Neural cell (in vitro differentiated cells): ENCODE measurements around the gene ALOXE3.

ENCODE experiments used
- EP300 ChIP-seq: fragments of 450-650 bp; conservative IDR thresholded peaks from 2 replicates; pipeline ENCODE4 v1.6.1; 2014; ENCODE audit warnings: antibody characterized with exemption, mild to moderate bottlenecking, moderate library complexity; ENCODE audit not compliant: poor library complexity, severe bottlenecking
- MXI1 ChIP-seq: fragments of 450-650 bp; conservative IDR thresholded peaks from 2 replicates; pipeline ENCODE4 v1.6.1; 2014; ENCODE audit warnings: antibody characterized with exemption, mild to moderate bottlenecking; ENCODE audit not compliant: poor library complexity, severe bottlenecking
- RAD21 ChIP-seq: fragments of 450-650 bp; conservative IDR thresholded peaks from 2 replicates; pipeline ENCODE4 v1.6.1; 2014; ENCODE audit warnings: antibody characterized with exemption, mild to moderate bottlenecking, moderate library complexity
- TF ChIP-seq, protein P1 (sequence below): fragments of 450-650 bp; IDR thresholded peaks from 2 replicates; pipeline ENCODE4 v1.5.1; 2014; ENCODE audit warnings: antibody characterized with exemption, mild to moderate bottlenecking, moderate library complexity; ENCODE audit not compliant: poor library complexity, severe bottlenecking

DNA sequence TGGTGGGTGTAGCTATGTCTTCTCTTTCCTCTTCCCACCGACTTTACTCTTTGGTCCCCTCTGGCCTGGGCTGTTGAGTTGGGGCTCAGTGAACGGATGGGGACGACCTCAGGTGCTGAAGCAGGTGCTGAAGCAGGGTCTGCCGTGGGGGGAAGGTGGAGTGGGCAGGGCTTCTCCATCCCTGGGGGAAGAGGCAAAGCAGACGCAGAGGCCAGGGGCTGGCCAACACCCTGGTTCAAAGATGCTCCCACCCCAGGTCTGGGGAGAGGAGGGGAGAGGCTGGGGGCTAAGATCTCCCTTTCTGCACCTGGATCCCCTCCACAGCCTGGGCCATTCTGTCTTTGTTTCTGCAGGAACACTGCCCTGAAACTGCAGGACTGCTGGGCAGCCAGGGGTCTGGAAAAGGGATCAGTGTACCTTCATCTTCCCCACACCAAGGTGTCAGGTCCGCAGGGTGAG is 53.7 kb downstream of the ALOXE3 start:
- no peak for TF ChIP-seq RAD21
- TF ChIP-seq, protein P1, sequence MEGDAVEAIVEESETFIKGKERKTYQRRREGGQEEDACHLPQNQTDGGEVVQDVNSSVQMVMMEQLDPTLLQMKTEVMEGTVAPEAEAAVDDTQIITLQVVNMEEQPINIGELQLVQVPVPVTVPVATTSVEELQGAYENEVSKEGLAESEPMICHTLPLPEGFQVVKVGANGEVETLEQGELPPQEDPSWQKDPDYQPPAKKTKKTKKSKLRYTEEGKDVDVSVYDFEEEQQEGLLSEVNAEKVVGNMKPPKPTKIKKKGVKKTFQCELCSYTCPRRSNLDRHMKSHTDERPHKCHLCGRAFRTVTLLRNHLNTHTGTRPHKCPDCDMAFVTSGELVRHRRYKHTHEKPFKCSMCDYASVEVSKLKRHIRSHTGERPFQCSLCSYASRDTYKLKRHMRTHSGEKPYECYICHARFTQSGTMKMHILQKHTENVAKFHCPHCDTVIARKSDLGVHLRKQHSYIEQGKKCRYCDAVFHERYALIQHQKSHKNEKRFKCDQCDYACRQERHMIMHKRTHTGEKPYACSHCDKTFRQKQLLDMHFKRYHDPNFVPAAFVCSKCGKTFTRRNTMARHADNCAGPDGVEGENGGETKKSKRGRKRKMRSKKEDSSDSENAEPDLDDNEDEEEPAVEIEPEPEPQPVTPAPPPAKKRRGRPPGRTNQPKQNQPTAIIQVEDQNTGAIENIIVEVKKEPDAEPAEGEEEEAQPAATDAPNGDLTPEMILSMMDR: no peak
- TF ChIP-seq EP300: no peak
- no peak for TF ChIP-seq MXI1
